Measurements from ENCODE around the gene CBX7.

- TF ChIP-seq POLR2A (IDR thresholded peaks at IDR 0.05) (no peak), CTCF (IDR thresholded peaks at IDR 0.05) (no peak)
These were observed 23.7 kb upstream of the CBX7 start for GRCh38 chr22:39176143-39176713.

All from esophagus squamous epithelium (tissue), 4 donors.